GM12878 (cell line): Measurements from ENCODE around the gene CNTN2.

Source experiments
- BRCA1 ChIP-seq: IDR thresholded peaks from 2 replicates; pipeline ENCODE4 v1.6.1; 2011; ENCODE audit warnings: low read depth, low read length, improper control_type of control experiment
- CTCF ChIP-seq, 3 experiments: IDR thresholded peaks in 2 of 3; conservative IDR thresholded peaks in 1 of 3; 2 replicates each; pipeline ENCODE4 v1.5.1; 2011; ENCODE audit warnings: low read depth in 3 of 3, low read length in 3 of 3, mild to moderate bottlenecking in 3 of 3, control low read depth in 2 of 3, moderate library complexity in 2 of 3, inconsistent platforms in 1 of 3, mixed read lengths in 1 of 3; ENCODE audit not compliant: control insufficient read depth in 2 of 3, insufficient read depth in 1 of 3; ENCODE audit errors: extremely low read depth in 1 of 3
- EZH2 ChIP-seq: IDR thresholded peaks from 2 replicates; pipeline ENCODE4 v1.6.1; 2012; ENCODE audit warnings: low read depth, mild to moderate bottlenecking, control low read depth, inconsistent platforms, low read length, borderline replicate concordance; ENCODE audit not compliant: control insufficient read depth
- POLR2A ChIP-seq: IDR thresholded peaks from 2 replicates; pipeline ENCODE4 v1.6.1; 2011; ENCODE audit warnings: low read depth, mild to moderate bottlenecking, low read length
- TCF12 ChIP-seq: IDR thresholded peaks from 2 replicates; pipeline ENCODE4 v1.6.1; 2011; ENCODE audit warnings: low read depth, mild to moderate bottlenecking, low read length

GRCh38 chr1:205077934-205078311 is 34.9 kb downstream of the CNTN2 start:
- TF ChIP-seq POLR2A = no peak
- TF ChIP-seq CTCF (IDR thresholded peaks at IDR 0.05 in 2 of 3, conservative IDR thresholded peaks at IDR 0.05 in 1 of 3; ENCODE audit: control insufficient read depth in 2 of 3, extremely low read depth in 1 of 3, insufficient read depth in 1 of 3, low read depth in 3 of 3, low read length in 3 of 3) = no peak
- no peak for TF ChIP-seq EZH2
- no peak for TF ChIP-seq BRCA1
- TF ChIP-seq TCF12 = no peak
